Keratinocyte (primary cell): ENCODE results near the gene LONP2. TPM values are rescaled to one million over a fixed set of nuclear protein-coding genes. Genes with fewer than 3 reads are reported as not detected.

ENCODE experiments used
- DNase-seq: peaks from one replicate; pipeline ENCODE4 v3.0.0-alpha.2; 2011; ENCODE audit warnings: low read depth, missing footprints, low spot score
- FAIRE-seq: peaks from 2 replicates; lab custom pipeline; 2011; peaks lifted over from hg19 to GRCh38; lab: Jason Lieb, UNC
- H2AFZ ChIP-seq: 2 replicates; pipeline ENCODE4 v1.6.0; 2012; ENCODE audit warnings: low read length, control low read depth, inconsistent platforms; ENCODE audit not compliant: control insufficient read depth
- H3K27ac ChIP-seq: 2 replicates; pipeline ENCODE4 v1.5.1; 2011; ENCODE audit warnings: low read length; ENCODE audit not compliant: control insufficient read depth, insufficient read depth
- H3K27me3 ChIP-seq: 3 replicates; pipeline ENCODE4 v1.6.0; 2011; ENCODE audit warnings: low read length; ENCODE audit not compliant: control insufficient read depth, insufficient read depth; ENCODE audit errors: extremely low read depth
- H3K36me3 ChIP-seq, 2 experiments: 2 replicates in 1 of 2; 3 replicates in 1 of 2; pipeline ENCODE4 v1.5.1; 2011; ENCODE audit warnings: low read length in 2 of 2, mild to moderate bottlenecking in 1 of 2; ENCODE audit not compliant: control insufficient read depth in 2 of 2, insufficient read depth in 2 of 2; ENCODE audit errors: extremely low read depth in 1 of 2
- H3K4me1 ChIP-seq: 3 replicates; pipeline ENCODE4 v1.5.1; 2011; ENCODE audit warnings: low read length; ENCODE audit not compliant: control insufficient read depth, insufficient read depth; ENCODE audit errors: extremely low read depth
- H3K4me2 ChIP-seq: 3 replicates; pipeline ENCODE4 v1.6.0; 2011; ENCODE audit warnings: low read depth, low read length; ENCODE audit not compliant: control insufficient read depth, insufficient read depth; ENCODE audit errors: extremely low read depth
- H3K4me3 ChIP-seq, 3 experiments: fragments of 200-600 bp in 1 of 3; sonication (generic) in 1 of 3; 2 replicates in 2 of 3; 3 replicates in 1 of 3; pipeline ENCODE4 v1.5.1; 2011 to 2016; ENCODE audit warnings: low read length in 3 of 3, mild to moderate bottlenecking in 3 of 3, control low read depth in 2 of 3, inconsistent platforms in 1 of 3, low read depth in 1 of 3, mixed read lengths in 1 of 3, mixed run types in 1 of 3, moderate library complexity in 1 of 3; ENCODE audit not compliant: control insufficient read depth in 2 of 3, insufficient read depth in 2 of 3; ENCODE audit errors: extremely low read depth in 1 of 3
- H3K79me2 ChIP-seq: 2 replicates; pipeline ENCODE4 v1.6.0; 2012; ENCODE audit warnings: low read length; ENCODE audit not compliant: control insufficient read depth, insufficient read depth
- H3K9ac ChIP-seq: 3 replicates; pipeline ENCODE4 v1.6.0; 2011; ENCODE audit warnings: low read length; ENCODE audit not compliant: control insufficient read depth, insufficient read depth; ENCODE audit errors: extremely low read depth
- H3K9me1 ChIP-seq: 3 replicates; pipeline ENCODE4 v1.6.0; 2011; ENCODE audit warnings: low read length; ENCODE audit not compliant: control insufficient read depth, insufficient read depth; ENCODE audit errors: extremely low read depth
- H3K9me3 ChIP-seq: 2 replicates; pipeline ENCODE4 v1.5.1; 2012; ENCODE audit warnings: low read depth, low read length; ENCODE audit not compliant: control insufficient read depth
- H4K20me1 ChIP-seq: 3 replicates; pipeline ENCODE4 v1.6.0; 2011; ENCODE audit warnings: low read length; ENCODE audit not compliant: control insufficient read depth, insufficient read depth; ENCODE audit errors: extremely low read depth
- EZH2 ChIP-seq: IDR thresholded peaks from one replicate; pipeline ENCODE4 v1.6.1; 2012; ENCODE audit warnings: inconsistent platforms, mild to moderate bottlenecking, low read length, moderate library complexity
- dilution Hi-C: fragments of 300-500 bp; cut with MboI; formaldehyde crosslinking; loops from one replicate; pipeline ENCODE4 v1.7.0; 2020; ENCODE audit warnings: low sequenced_read_pairs; ENCODE audit not compliant: extremely low pct_ligation_motif_present
- polyA plus RNA-seq, 5 experiments: library from polyadenylated mRNA; depleted of rRNA in 3 of 5; stranded (reverse) in 3 of 5; stranded (forward) in 1 of 5; unstranded in 1 of 5; fragments of >200 nt; gene quantifications; 1 replicate in 1 of 5; 2 replicates in 3 of 5; 3 replicates in 1 of 5; pipeline versions ENCODE4 v1.2.1 to v1.2.3, GENCODE V29; 2011 to 2012; ENCODE audit warnings: missing spikeins in 2 of 5, low read depth in 1 of 5, low replicate concordance in 1 of 5
- TF ChIP-seq, protein P1 (sequence below), 3 experiments: IDR thresholded peaks in 1 of 3; conservative IDR thresholded peaks in 1 of 3; optimal IDR thresholded peaks in 1 of 3; 2 replicates in 2 of 3; 3 replicates in 1 of 3; pipeline versions ENCODE3 to v1.5.1; 2011; ENCODE audit warnings: low read length in 3 of 3, mild to moderate bottlenecking in 3 of 3, moderate library complexity in 2 of 3, control low read depth in 1 of 3, inconsistent platforms in 1 of 3; ENCODE audit not compliant: insufficient read depth in 2 of 3; ENCODE audit errors: extremely low read depth in 1 of 3

LONP2 gene
- polyA plus RNA-seq, 1 donor (not counting 4 experiments of a cell fraction or from before 2014, with no cell fraction given), result 49.4 TPM

DNA sequence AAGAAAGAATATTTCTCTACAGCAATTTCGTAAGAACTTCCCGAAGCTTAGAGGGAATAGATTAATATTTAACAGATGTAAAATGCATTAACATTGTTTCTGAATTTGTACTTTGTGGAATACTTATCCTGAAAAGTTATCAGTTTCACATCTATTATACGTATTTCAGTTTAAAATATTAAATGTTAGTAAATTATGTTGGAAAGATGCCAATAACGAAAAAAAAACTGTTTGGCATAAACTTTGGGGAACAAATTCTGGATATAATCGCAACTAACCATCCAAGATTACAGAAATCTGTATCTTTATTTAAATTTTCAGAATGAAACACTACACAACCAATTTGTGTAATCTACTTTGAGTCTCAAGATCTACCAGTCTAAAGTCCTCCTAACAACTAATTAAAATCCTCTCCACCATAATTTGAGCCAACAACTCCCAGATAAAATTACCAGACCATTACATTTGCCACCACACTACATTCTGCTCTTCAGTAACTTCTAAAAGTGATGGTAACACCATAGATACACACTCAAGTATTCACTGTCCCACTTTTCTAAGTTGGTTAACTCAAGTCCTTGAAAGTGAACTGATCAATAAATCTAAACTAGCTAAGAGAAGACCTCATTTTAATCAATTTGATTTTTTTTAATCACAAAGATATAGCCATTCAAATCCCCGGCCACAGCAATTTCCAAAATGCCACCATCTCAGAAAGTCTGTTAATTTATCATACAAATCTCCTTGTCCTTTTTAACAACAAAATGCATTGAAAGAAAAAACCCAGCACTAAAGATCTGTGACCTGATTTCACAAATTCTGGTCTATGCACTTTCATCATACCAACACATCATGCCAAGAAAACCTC lies 139.1 kb downstream of the LONP2 start:
- Histone ChIP-seq H4K20me1 (peaks cover 14% of the 10 kb centered on the region), H3K36me3 (no peaks in the 10 kb centered on the region), H3K27ac (peak overlapping the region; percentile 94), H3K9ac (peak overlapping the region; percentile 94), H3K9me1 (peaks cover 3% of the 10 kb centered on the region), H3K79me2 (peaks cover 63% of the 10 kb centered on the region), H2AFZ (no peak overlapping the region), H3K27me3 (no peaks in the 10 kb centered on the region), H3K9me3 (no peaks in the 10 kb centered on the region), H3K4me3 (peak overlapping the region; percentile 73 to 98 (median 97)), H3K4me2 (peak overlapping the region; percentile 98), H3K4me1 (peaks cover 19% of the 10 kb centered on the region)
- TF ChIP-seq, protein P1, sequence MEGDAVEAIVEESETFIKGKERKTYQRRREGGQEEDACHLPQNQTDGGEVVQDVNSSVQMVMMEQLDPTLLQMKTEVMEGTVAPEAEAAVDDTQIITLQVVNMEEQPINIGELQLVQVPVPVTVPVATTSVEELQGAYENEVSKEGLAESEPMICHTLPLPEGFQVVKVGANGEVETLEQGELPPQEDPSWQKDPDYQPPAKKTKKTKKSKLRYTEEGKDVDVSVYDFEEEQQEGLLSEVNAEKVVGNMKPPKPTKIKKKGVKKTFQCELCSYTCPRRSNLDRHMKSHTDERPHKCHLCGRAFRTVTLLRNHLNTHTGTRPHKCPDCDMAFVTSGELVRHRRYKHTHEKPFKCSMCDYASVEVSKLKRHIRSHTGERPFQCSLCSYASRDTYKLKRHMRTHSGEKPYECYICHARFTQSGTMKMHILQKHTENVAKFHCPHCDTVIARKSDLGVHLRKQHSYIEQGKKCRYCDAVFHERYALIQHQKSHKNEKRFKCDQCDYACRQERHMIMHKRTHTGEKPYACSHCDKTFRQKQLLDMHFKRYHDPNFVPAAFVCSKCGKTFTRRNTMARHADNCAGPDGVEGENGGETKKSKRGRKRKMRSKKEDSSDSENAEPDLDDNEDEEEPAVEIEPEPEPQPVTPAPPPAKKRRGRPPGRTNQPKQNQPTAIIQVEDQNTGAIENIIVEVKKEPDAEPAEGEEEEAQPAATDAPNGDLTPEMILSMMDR (optimal IDR thresholded peaks at IDR 0.05 in 1 of 3, IDR thresholded peaks at IDR 0.05 in 1 of 3, conservative IDR thresholded peaks at IDR 0.05 in 1 of 3; ENCODE audit: extremely low read depth in 1 of 3, insufficient read depth in 2 of 3, low read length in 3 of 3), result no peak
- TF ChIP-seq EZH2, result no peak
- FAIRE-seq (no peak), DNase-seq (no peak)
- dilution Hi-C loops, result no loop called here

DNA sequence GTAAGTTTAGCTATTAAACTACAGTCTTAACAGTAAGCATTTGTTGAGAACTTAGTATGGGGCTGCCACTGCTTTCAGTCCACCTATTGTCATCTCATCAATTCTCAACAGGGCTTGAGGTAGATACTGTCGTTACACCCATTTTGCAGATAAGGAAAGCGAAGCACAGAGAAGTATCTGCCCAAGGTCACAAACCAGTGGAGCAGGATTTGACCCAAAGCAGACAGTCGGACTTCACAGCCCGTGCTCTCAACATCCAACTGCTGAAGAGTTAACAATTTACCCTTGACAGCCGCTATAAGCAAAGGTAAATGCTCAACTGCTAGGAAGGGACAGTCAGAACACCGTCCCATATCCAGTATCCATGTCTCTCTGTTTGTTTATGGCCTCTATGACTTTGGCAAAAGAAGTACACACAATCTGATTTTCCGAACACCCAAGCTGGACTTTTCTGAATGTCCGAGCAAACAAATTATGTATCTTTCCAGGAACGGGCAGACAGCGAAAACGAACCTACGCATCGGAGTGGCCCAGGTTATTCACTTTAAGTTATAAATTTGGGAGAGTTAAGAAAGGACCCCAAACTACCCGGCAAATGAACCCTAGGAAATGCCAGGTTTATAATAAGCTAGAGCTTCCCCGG lies 139.9 kb downstream of the LONP2 start:
- H2AFZ ChIP-seq, result no peak overlapping the region

More for the DNA sequence above, 139.9 kb downstream of the LONP2 start:
- Histone ChIP-seq H3K36me3 (no peaks in the 10 kb centered on the region), H3K79me2 (peaks cover 55% of the 10 kb centered on the region), H3K4me3 (peak overlapping the region; percentile 73 to 98 (median 97)), H4K20me1 (peaks cover 14% of the 10 kb centered on the region), H3K9me1 (peaks cover 3% of the 10 kb centered on the region), H3K27me3 (no peaks in the 10 kb centered on the region), H3K9ac (peak overlapping the region; percentile 94), H3K27ac (peak overlapping the region; percentile 94), H3K4me2 (peak overlapping the region; percentile 98), H3K4me1 (peaks cover 22% of the 10 kb centered on the region), H3K9me3 (no peaks in the 10 kb centered on the region)
- DNase-seq (no peak), FAIRE-seq (no peak)
- dilution Hi-C loops, result no loop called here
- TF ChIP-seq EZH2, result no peak
- TF ChIP-seq, protein P1 (optimal IDR thresholded peaks at IDR 0.05 in 1 of 3, IDR thresholded peaks at IDR 0.05 in 1 of 3, conservative IDR thresholded peaks at IDR 0.05 in 1 of 3; ENCODE audit: extremely low read depth in 1 of 3, insufficient read depth in 2 of 3, low read length in 3 of 3), result no peak
